HEK293 (cell line): ENCODE results near the gene PTPN5.

Source experiments
- KLF17 ChIP-seq: fragments of 450-650 bp; formaldehyde crosslinking; IDR thresholded peaks from 2 replicates; pipeline ENCODE4 v1.5.1; 2016; ENCODE audit warnings: missing biosample characterization, missing genetic modification characterization
- MYNN ChIP-seq: fragments of 450-650 bp; formaldehyde crosslinking; IDR thresholded peaks from 2 replicates; pipeline ENCODE4 v1.5.1; 2016; ENCODE audit warnings: missing biosample characterization, missing genetic modification characterization, borderline replicate concordance
- SCRT1 ChIP-seq: fragments of 450-650 bp; formaldehyde crosslinking; IDR thresholded peaks from 2 replicates; pipeline ENCODE4 v1.5.1; 2016; ENCODE audit warnings: missing biosample characterization, missing genetic modification characterization, borderline replicate concordance
- ZBTB49 ChIP-seq: fragments of 450-650 bp; formaldehyde crosslinking; IDR thresholded peaks from 2 replicates; pipeline ENCODE4 v1.5.1; 2016; ENCODE audit warnings: missing biosample characterization, missing genetic modification characterization, low read depth
- ZEB2 ChIP-seq: fragments of 450-650 bp; formaldehyde crosslinking; IDR thresholded peaks from 2 replicates; pipeline ENCODE4 v1.5.1; 2016; ENCODE audit warnings: missing biosample characterization, missing genetic modification characterization
- ZNF175 ChIP-seq: fragments of 450-650 bp; formaldehyde crosslinking; IDR thresholded peaks from 2 replicates; pipeline ENCODE4 v1.5.1; 2016; ENCODE audit warnings: missing biosample characterization, missing genetic modification characterization
- ZNF302 ChIP-seq: fragments of 450-650 bp; formaldehyde crosslinking; IDR thresholded peaks from 2 replicates; pipeline ENCODE4 v1.5.1; 2016; ENCODE audit warnings: missing biosample characterization, missing genetic modification characterization, low read depth
- ZNF366 ChIP-seq: fragments of 450-650 bp; formaldehyde crosslinking; conservative IDR thresholded peaks from 2 replicates; pipeline ENCODE4 v1.5.1; 2016; ENCODE audit warnings: missing biosample characterization, missing genetic modification characterization
- ZNF76 ChIP-seq: fragments of 450-650 bp; formaldehyde crosslinking; IDR thresholded peaks from 2 replicates; pipeline ENCODE4; 2016; ENCODE audit warnings: low read depth, missing biosample characterization, missing genetic modification characterization, borderline replicate concordance
- TF ChIP-seq, protein P1 (sequence below): fragments of 450-650 bp; formaldehyde crosslinking; IDR thresholded peaks from 2 replicates; pipeline ENCODE4 v1.5.1; 2016; ENCODE audit warnings: missing biosample characterization, missing genetic modification characterization
- TF ChIP-seq, protein P2 (sequence below): fragments of 450-650 bp; formaldehyde crosslinking; IDR thresholded peaks from 2 replicates; pipeline ENCODE4 v1.5.1; 2017; ENCODE audit warnings: missing biosample characterization, missing genetic modification characterization
- TF ChIP-seq, protein P3 (sequence below): fragments of 450-650 bp; formaldehyde crosslinking; IDR thresholded peaks from 2 replicates; pipeline ENCODE4 v1.5.1; 2016; ENCODE audit warnings: missing biosample characterization, missing genetic modification characterization

- TF ChIP-seq ZBTB49 (tag by site-specific recombination) (no peak), ZNF302 (tag by site-specific recombination) (no peak), ZEB2 (tag by site-specific recombination) (no peak), KLF17 (tag by site-specific recombination) (no peak), ZNF366 (tag by site-specific recombination) (no peak), ZNF76 (tag by site-specific recombination) (no peak), SCRT1 (no peak), ZNF175 (tag by site-specific recombination) (no peak), MYNN (no peak)
- TF ChIP-seq, protein P1, sequence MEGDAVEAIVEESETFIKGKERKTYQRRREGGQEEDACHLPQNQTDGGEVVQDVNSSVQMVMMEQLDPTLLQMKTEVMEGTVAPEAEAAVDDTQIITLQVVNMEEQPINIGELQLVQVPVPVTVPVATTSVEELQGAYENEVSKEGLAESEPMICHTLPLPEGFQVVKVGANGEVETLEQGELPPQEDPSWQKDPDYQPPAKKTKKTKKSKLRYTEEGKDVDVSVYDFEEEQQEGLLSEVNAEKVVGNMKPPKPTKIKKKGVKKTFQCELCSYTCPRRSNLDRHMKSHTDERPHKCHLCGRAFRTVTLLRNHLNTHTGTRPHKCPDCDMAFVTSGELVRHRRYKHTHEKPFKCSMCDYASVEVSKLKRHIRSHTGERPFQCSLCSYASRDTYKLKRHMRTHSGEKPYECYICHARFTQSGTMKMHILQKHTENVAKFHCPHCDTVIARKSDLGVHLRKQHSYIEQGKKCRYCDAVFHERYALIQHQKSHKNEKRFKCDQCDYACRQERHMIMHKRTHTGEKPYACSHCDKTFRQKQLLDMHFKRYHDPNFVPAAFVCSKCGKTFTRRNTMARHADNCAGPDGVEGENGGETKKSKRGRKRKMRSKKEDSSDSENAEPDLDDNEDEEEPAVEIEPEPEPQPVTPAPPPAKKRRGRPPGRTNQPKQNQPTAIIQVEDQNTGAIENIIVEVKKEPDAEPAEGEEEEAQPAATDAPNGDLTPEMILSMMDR (tag by site-specific recombination) = no peak
- TF ChIP-seq, protein P2, sequence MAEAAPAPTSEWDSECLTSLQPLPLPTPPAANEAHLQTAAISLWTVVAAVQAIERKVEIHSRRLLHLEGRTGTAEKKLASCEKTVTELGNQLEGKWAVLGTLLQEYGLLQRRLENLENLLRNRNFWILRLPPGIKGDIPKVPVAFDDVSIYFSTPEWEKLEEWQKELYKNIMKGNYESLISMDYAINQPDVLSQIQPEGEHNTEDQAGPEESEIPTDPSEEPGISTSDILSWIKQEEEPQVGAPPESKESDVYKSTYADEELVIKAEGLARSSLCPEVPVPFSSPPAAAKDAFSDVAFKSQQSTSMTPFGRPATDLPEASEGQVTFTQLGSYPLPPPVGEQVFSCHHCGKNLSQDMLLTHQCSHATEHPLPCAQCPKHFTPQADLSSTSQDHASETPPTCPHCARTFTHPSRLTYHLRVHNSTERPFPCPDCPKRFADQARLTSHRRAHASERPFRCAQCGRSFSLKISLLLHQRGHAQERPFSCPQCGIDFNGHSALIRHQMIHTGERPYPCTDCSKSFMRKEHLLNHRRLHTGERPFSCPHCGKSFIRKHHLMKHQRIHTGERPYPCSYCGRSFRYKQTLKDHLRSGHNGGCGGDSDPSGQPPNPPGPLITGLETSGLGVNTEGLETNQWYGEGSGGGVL = no peak
- TF ChIP-seq, protein P3, sequence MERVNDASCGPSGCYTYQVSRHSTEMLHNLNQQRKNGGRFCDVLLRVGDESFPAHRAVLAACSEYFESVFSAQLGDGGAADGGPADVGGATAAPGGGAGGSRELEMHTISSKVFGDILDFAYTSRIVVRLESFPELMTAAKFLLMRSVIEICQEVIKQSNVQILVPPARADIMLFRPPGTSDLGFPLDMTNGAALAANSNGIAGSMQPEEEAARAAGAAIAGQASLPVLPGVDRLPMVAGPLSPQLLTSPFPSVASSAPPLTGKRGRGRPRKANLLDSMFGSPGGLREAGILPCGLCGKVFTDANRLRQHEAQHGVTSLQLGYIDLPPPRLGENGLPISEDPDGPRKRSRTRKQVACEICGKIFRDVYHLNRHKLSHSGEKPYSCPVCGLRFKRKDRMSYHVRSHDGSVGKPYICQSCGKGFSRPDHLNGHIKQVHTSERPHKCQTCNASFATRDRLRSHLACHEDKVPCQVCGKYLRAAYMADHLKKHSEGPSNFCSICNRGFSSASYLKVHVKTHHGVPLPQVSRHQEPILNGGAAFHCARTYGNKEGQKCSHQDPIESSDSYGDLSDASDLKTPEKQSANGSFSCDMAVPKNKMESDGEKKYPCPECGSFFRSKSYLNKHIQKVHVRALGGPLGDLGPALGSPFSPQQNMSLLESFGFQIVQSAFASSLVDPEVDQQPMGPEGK = no peak
These were observed 30.5 kb downstream of the PTPN5 start for GRCh38 chr11:18761144-18761543.
